ENCODE data around the gene PBX4. TPM values are rescaled to one million over a fixed set of nuclear protein-coding genes. Genes with fewer than 3 reads are reported as not detected.
A peak's percentile ranks its signal among the peaks of the same experiment; 100 is the strongest.

Gene PBX4
- total RNA-seq, 4 donors from 2014 or later: 2.2 to 10.1 (median 3.5) TPM

- DNase-seq (ENCODE audit: low spot score) (no peak), ATAC-seq (ENCODE audit: low FRiP score) (no peak)
- TF ChIP-seq CTCF (IDR thresholded peaks at IDR 0.05): no peak
Measured at GRCh38 chr19:19631346-19631745, 12.9 kb upstream of the PBX4 start.

GRCh38 chr19:19630426-19630825, 11.9 kb upstream of the PBX4 start:
- no peak for TF ChIP-seq CTCF (IDR thresholded peaks at IDR 0.05)
- ATAC-seq (ENCODE audit: low FRiP score) (no peak), DNase-seq (ENCODE audit: low spot score) (no peak)

GRCh38 chr19:19630062-19630414, 11.6 kb upstream of the PBX4 start:
- no peak for ATAC-seq (ENCODE audit: low FRiP score)
- DNase-seq (ENCODE audit: low spot score): no peak
- TF ChIP-seq CTCF (IDR thresholded peaks at IDR 0.05): no peak

- no peak for TF ChIP-seq CTCF (IDR thresholded peaks at IDR 0.05)
- no peak for DNase-seq (ENCODE audit: low spot score)
- ATAC-seq (ENCODE audit: low FRiP score): peak; percentile 61
Measured at GRCh38 chr19:19628501-19629134, 10.1 kb upstream of the PBX4 start.

GRCh38 chr19:19627621-19628500, 9.4 kb upstream of the PBX4 start, which contains the start of gene LPAR2:
Gene LPAR2 (minus strand): TSS chr19:19628220. CDS start chr19:19627275, 945 bp downstream.
- ATAC-seq (ENCODE audit: low FRiP score): peak; percentile 70
- no peak for DNase-seq (ENCODE audit: low spot score)
- TF ChIP-seq CTCF (IDR thresholded peaks at IDR 0.05): no peak

GRCh38 chr19:19626516-19627472, 8.3 kb upstream of the PBX4 start:
- DNase-seq (ENCODE audit: low spot score) (no peak), ATAC-seq (ENCODE audit: low FRiP score) (no peak)
- TF ChIP-seq CTCF (IDR thresholded peaks at IDR 0.05): no peak

All from omental fat pad (tissue), 4 donors.